ENCODE results near the gene FARP1.

DNA sequence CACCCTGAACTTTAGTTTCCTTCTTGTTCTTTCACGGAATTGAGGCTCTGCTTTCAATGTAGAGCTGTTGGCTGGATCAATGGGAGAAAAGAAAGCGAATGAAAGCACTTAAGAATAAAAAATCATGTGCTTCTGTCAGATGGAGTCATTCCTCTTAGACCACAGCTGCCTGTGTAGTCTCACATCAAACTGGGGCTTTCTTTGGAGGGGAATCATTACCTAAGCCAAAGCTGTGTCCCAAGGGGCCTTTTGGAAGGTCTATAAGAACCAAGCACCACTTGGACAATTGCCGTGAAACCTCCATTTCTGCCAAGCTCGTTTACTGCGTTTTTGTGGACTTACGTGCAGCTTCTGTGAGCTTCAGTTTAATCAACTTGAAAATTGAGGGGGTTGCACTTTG is 78.3 kb downstream of the FARP1 start:
- TF ChIP-seq, protein P1, sequence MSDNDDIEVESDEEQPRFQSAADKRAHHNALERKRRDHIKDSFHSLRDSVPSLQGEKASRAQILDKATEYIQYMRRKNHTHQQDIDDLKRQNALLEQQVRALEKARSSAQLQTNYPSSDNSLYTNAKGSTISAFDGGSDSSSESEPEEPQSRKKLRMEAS (IDR thresholded peaks at IDR 0.05), result no peak
- no peak for TF ChIP-seq RCOR1 (IDR thresholded peaks at IDR 0.05; ENCODE audit: low read depth, low read length)

All from A549 (cell line).